Measurements from ENCODE around the gene CDH23. TPM values are rescaled to one million over a fixed set of nuclear protein-coding genes. Genes with fewer than 3 reads are reported as not detected.

Gene CDH23
- total and polyA plus RNA-seq, 10 donors: 2.0 to 19.9 (median 11.0) TPM

DNA sequence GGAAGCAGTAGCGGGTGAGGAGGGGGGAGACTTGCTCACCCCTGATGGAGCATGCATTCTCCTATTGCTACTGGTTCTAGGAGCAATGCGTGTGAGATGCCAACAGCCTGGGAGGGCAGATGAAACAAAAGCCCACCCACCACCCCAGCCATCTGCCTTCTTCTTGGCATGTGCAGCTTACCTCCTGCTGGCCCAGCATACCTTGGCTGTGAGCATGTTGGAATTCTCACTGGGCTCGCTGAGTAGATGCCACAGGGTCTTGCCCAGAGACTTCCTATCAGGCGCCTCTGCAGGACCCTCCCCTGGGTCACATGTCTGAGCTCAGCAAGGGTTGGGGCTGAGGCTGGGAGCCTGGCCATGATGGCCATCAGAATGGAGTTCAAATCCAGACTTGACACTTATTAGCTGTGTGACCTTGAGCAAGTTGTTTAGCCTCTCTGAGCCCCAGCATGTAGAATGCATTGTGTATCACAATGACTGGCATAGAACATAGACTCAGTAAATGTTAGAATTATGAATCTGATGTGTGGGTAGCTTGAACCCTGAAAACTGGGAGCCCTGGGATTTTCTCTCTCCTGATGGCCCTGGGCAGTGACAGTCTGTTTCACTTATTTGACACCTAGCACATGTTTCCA is 38.2 kb downstream of the CDH23 start:
- intact Hi-C loops (cut with DNase I; ENCODE audit: low total_unique reads): no loop called here
- 83 to 90% (median 87%) methylated on average over 4 of the region's 4 CpGs for WGBS, 5 donors

GRCh38 chr10:71435571-71436267 is 39.0 kb downstream of the CDH23 start:
- Histone ChIP-seq H3K27me3 (replicated peaks in 1 of 7) (peaks cover 0 to 5% (median 0%) of the 10 kb centered on the region in 7 donors), H3K4me1 (peaks cover 0 to 6% (median 3%) of the 10 kb centered on the region in 6 donors), H3K9me3 (no peaks in the 10 kb centered on the region), H3K4me3 (no peak overlapping the region), H3K36me3 (no peaks in the 10 kb centered on the region), H3K27ac (no peak overlapping the region)
- TF ChIP-seq POLR2A (IDR thresholded peaks at IDR 0.05): no peak
- no peak for TF ChIP-seq POLR2AphosphoS5 (IDR thresholded peaks at IDR 0.05)
- TF ChIP-seq, protein P1, sequence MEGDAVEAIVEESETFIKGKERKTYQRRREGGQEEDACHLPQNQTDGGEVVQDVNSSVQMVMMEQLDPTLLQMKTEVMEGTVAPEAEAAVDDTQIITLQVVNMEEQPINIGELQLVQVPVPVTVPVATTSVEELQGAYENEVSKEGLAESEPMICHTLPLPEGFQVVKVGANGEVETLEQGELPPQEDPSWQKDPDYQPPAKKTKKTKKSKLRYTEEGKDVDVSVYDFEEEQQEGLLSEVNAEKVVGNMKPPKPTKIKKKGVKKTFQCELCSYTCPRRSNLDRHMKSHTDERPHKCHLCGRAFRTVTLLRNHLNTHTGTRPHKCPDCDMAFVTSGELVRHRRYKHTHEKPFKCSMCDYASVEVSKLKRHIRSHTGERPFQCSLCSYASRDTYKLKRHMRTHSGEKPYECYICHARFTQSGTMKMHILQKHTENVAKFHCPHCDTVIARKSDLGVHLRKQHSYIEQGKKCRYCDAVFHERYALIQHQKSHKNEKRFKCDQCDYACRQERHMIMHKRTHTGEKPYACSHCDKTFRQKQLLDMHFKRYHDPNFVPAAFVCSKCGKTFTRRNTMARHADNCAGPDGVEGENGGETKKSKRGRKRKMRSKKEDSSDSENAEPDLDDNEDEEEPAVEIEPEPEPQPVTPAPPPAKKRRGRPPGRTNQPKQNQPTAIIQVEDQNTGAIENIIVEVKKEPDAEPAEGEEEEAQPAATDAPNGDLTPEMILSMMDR (IDR thresholded peaks at IDR 0.05 in 8 of 11, conservative IDR thresholded peaks at IDR 0.05 in 3 of 11): no peak
- intact Hi-C loops (cut with DNase I; ENCODE audit: low total_unique reads): no loop called here
- WGBS, 5 donors: 74 to 88% (median 80%) methylated on average over 5 to 6 of the region's 6 CpGs
- DNase-seq: peak; percentile 54

More for the DNA sequence above, 38.2 kb downstream of the CDH23 start:
- Histone ChIP-seq H3K9me3 (no peaks in the 10 kb centered on the region), H3K36me3 (no peaks in the 10 kb centered on the region), H3K4me1 (peaks cover 0 to 6% (median 3%) of the 10 kb centered on the region in 6 donors), H3K27ac (no peak overlapping the region), H3K4me3 (no peak overlapping the region), H3K27me3 (replicated peaks in 1 of 7) (peaks cover 0 to 9% (median 0%) of the 10 kb centered on the region in 7 donors)
- DNase-seq: peak; percentile 47
- TF ChIP-seq, protein P1 (IDR thresholded peaks at IDR 0.05 in 8 of 11, conservative IDR thresholded peaks at IDR 0.05 in 3 of 11): no peak
- TF ChIP-seq POLR2AphosphoS5 (IDR thresholded peaks at IDR 0.05): no peak
- no peak for TF ChIP-seq POLR2A (IDR thresholded peaks at IDR 0.05)

DNA sequence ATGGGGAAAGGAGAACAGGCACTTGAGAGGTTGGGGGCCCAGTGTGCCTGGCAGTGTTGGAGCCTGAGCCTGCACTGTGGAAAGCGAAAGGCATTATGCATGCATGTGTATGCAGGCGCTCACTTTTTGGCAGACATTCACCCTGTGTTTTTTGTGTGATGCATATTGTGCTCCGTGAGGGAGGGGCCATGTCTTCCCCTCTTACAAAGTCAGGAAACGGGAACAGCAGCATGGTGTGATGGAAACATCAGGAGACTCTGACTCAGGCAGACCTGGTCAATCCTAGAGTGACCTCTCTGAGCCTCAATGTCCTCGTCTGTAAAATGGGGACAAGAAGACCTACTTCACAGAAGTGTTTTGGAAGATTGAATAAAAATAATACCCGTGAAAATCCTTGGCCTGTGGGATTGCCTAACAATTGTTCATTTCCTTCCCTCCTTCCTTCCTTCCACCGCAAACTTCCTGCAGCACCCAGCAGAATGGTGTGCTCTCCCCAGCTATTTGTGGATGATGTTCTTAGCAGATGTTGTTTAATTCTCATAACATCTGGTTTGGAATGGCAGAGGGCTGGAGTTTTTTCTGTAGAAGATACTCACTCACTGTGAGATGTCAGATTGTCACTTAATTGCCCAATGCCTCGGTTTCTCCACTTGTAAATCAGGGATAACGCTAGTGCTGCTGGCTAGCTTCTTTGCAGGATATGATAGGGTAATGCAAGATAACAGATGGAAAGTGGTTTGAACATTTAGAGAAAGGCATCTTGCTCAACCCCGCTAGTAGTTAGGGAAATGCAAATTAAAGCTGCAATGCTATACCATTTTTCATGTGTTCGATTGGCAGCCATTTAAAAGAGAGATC is 39.8 kb downstream of the CDH23 start:
- H3K27ac ChIP-seq: no peak overlapping the region
- WGBS, 5 donors: 68 to 82% (median 78%) methylated on average over 11 of the region's 11 CpGs
- H3K4me1 ChIP-seq: peaks cover 0 to 6% (median 3%) of the 10 kb centered on the region in 6 donors
- no peak for TF ChIP-seq POLR2A (IDR thresholded peaks at IDR 0.05)
- TF ChIP-seq, protein P1 (IDR thresholded peaks at IDR 0.05 in 8 of 11, conservative IDR thresholded peaks at IDR 0.05 in 3 of 11): no peak
- TF ChIP-seq POLR2AphosphoS5 (IDR thresholded peaks at IDR 0.05): no peak
- H3K9me3 ChIP-seq: no peaks in the 10 kb centered on the region
- no peaks in the 10 kb centered on the region for H3K36me3 ChIP-seq
- no peak overlapping the region for H3K4me3 ChIP-seq
- intact Hi-C loops (cut with DNase I; ENCODE audit: low total_unique reads): no loop called here
- H3K27me3 ChIP-seq (replicated peaks in 1 of 7): no peaks in the 10 kb centered on the region
- no peak for DNase-seq
